COLO668 (cell line): Measurements from ENCODE around the gene TGFBI.
A peak's percentile ranks its signal among the peaks of the same experiment; 100 is the strongest.

Source experiments
- DNase-seq: peaks from one replicate; lab custom pipeline; 2025; ENCODE audit not compliant: unreplicated experiment; lab: John Stamatoyannopoulos, UW

TGFBI gene

GRCh38 chr5:136062366-136063274 is 33.8 kb downstream of the TGFBI start:
- peak; percentile 29 for DNase-seq

- no peak for DNase-seq
These were observed 35.1 kb downstream of the TGFBI start for GRCh38 chr5:136063778-136064465.

GRCh38 chr5:136064510-136064909 is 35.7 kb downstream of the TGFBI start:
- no peak for DNase-seq

GRCh38 chr5:136065588-136065987 is 36.8 kb downstream of the TGFBI start:
- no peak for DNase-seq

- DNase-seq = peak; percentile 33
These were observed 38.0 kb downstream of the TGFBI start for GRCh38 chr5:136066661-136067271.

- DNase-seq = no peak
These were observed 38.6 kb downstream of the TGFBI start for GRCh38 chr5:136067422-136067821.

- no peak for DNase-seq
These were observed 41.9 kb downstream of the TGFBI start for GRCh38 chr5:136070486-136071285.

GRCh38 chr5:136073714-136074529 is 45.1 kb downstream of the TGFBI start:
- no peak for DNase-seq

GRCh38 chr5:136075466-136075891 is 46.7 kb downstream of the TGFBI start:
- no peak for DNase-seq

- no peak for DNase-seq
These were observed 47.3 kb downstream of the TGFBI start for GRCh38 chr5:136076067-136076466.

GRCh38 chr5:136076881-136077445 is 48.2 kb downstream of the TGFBI start:
- DNase-seq = no peak

GRCh38 chr5:136079195-136079985 is 50.6 kb downstream of the TGFBI start:
- DNase-seq = no peak

- no peak for DNase-seq
These were observed 51.3 kb downstream of the TGFBI start for GRCh38 chr5:136080113-136080482.

GRCh38 chr5:136080483-136081216 is 51.9 kb downstream of the TGFBI start:
- DNase-seq = no peak

- no peak for DNase-seq
These were observed 52.4 kb downstream of the TGFBI start for GRCh38 chr5:136081217-136081591.

- DNase-seq = peak; percentile 61
These were observed 53.8 kb downstream of the TGFBI start for GRCh38 chr5:136082390-136083193.

GRCh38 chr5:136084698-136085097 is 55.9 kb downstream of the TGFBI start:
- DNase-seq = no peak
